Testis (tissue), 2 donors: ENCODE data around the gene CFAP46.

Experiments
- POLR2A ChIP-seq: fragments of 450-650 bp; IDR thresholded peaks from one replicate; pipeline ENCODE4 v1.6.1; 2017; ENCODE audit warnings: antibody characterized with exemption, mild to moderate bottlenecking, moderate library complexity
- TF ChIP-seq, protein P1 (sequence below), 3 experiments: fragments of 450-650 bp in 2 of 3; fragments of 200-600 bp in 1 of 3; sonication (generic) in 1 of 3; IDR thresholded peaks; one replicate each; pipeline ENCODE4 v1.5.1; 2016 to 2019; ENCODE audit warnings: antibody characterized with exemption in 3 of 3, mild to moderate bottlenecking in 2 of 3, moderate library complexity in 1 of 3

- TF ChIP-seq, protein P1, sequence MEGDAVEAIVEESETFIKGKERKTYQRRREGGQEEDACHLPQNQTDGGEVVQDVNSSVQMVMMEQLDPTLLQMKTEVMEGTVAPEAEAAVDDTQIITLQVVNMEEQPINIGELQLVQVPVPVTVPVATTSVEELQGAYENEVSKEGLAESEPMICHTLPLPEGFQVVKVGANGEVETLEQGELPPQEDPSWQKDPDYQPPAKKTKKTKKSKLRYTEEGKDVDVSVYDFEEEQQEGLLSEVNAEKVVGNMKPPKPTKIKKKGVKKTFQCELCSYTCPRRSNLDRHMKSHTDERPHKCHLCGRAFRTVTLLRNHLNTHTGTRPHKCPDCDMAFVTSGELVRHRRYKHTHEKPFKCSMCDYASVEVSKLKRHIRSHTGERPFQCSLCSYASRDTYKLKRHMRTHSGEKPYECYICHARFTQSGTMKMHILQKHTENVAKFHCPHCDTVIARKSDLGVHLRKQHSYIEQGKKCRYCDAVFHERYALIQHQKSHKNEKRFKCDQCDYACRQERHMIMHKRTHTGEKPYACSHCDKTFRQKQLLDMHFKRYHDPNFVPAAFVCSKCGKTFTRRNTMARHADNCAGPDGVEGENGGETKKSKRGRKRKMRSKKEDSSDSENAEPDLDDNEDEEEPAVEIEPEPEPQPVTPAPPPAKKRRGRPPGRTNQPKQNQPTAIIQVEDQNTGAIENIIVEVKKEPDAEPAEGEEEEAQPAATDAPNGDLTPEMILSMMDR (IDR thresholded peaks at IDR 0.05): no peak
- no peak for TF ChIP-seq POLR2A
These were observed 13.1 kb upstream of the CFAP46 start for GRCh38 chr10:132955479-132955878.
